Superior temporal gyrus (tissue), 1 donor: ENCODE measurements around the gene ARPC1A.
A peak's percentile ranks its signal among the peaks of the same experiment; 100 is the strongest.
"Not testable (repeated sequence)": the region's sequence is repeated elsewhere in the genome, so short reads cannot be mapped to it uniquely, and the experiment has no call there.

ENCODE experiments used
- DNase-seq: peaks from one replicate; pipeline ENCODE4 v3.0.0-alpha.2; 2016; ENCODE audit errors: extremely low spot score

The ARPC1A gene

GRCh38 chr7:99369767-99370391 is 44.2 kb downstream of the ARPC1A start:
- DNase-seq = no peak

GRCh38 chr7:99371376-99371920 is 45.8 kb downstream of the ARPC1A start:
- DNase-seq = no peak

GRCh38 chr7:99372275-99373090 is 46.8 kb downstream of the ARPC1A start:
- DNase-seq = no peak

GRCh38 chr7:99373091-99374066 is 47.7 kb downstream of the ARPC1A start:
- DNase-seq = no peak

GRCh38 chr7:99374111-99375064 is 48.7 kb downstream of the ARPC1A start, which contains the start of gene ARPC1B:
Gene ARPC1B (plus strand): TSS chr7:99374730. CDS start chr7:99385715, 10,985 bp downstream.
- DNase-seq = no peak

- no peak for DNase-seq
Observed at GRCh38 chr7:99375070-99375807, 49.5 kb downstream of the ARPC1A start.

- DNase-seq = no peak
Observed at GRCh38 chr7:99379043-99379577, 53.4 kb downstream of the ARPC1A start.

GRCh38 chr7:99379693-99380031 is 54.0 kb downstream of the ARPC1A start:
- not testable (repeated sequence) for DNase-seq

- peak; percentile 61 for DNase-seq
Observed at GRCh38 chr7:99380032-99380822, 54.5 kb downstream of the ARPC1A start.

GRCh38 chr7:99380823-99381663 is 55.3 kb downstream of the ARPC1A start:
- DNase-seq = no peak

- DNase-seq = no peak
Observed at GRCh38 chr7:99381664-99382075, 56.0 kb downstream of the ARPC1A start.

GRCh38 chr7:99383203-99383602 is 57.5 kb downstream of the ARPC1A start:
- no peak for DNase-seq

GRCh38 chr7:99383791-99384370 is 58.2 kb downstream of the ARPC1A start:
- no peak for DNase-seq

GRCh38 chr7:99384523-99384922 is 58.8 kb downstream of the ARPC1A start:
- DNase-seq = no peak

- no peak for DNase-seq
Observed at GRCh38 chr7:99385564-99385963, 59.9 kb downstream of the ARPC1A start.

- no peak for DNase-seq
Observed at GRCh38 chr7:99386584-99387238, 61.0 kb downstream of the ARPC1A start.

GRCh38 chr7:99387239-99387635 is 61.5 kb downstream of the ARPC1A start:
- DNase-seq = not testable (repeated sequence)
